ENCODE measurements around the gene FETUB. TPM values are rescaled to one million over a fixed set of nuclear protein-coding genes. Genes with fewer than 3 reads are reported as not detected.

FETUB gene
- total and polyA plus RNA-seq, 2 of the 8 experiments (the other 6 are each of a cell fraction or from before 2014, with no cell fraction given): 0.15 TPM; not detected in 1

DNA sequence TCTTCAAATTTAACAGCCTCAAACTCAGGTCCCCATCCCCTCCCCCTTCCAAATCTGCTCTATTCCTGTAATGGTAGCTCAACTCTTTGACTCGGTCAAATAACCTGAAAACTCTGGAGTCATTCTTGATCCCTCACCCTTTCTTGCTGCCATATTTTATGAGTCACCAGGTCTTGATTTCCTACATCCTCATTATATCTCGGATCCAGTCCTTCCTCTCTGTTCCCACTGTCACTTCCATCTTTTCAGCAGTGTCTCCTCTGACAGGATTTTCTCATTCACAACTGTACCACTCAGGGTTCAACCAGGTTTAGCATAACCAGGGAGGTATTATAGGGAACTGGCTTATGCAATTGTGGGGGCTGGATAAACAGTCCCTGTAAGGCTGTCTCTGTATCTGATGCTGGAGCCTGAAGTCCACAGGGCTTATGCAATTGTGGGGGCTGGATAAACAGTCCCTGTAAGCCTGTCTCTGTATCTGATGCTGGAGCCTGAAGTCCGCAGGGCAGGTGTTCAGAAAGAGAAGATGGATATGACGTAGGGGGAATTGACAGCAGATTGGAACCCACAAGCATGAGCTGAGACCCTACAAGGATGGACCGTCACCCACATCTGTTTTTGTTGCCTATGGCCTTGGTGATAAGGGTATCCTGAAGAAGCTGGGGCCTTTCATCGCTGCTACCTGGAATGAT is 9.1 kb upstream of the FETUB start (continued):
- TF ChIP-seq, protein P1, sequence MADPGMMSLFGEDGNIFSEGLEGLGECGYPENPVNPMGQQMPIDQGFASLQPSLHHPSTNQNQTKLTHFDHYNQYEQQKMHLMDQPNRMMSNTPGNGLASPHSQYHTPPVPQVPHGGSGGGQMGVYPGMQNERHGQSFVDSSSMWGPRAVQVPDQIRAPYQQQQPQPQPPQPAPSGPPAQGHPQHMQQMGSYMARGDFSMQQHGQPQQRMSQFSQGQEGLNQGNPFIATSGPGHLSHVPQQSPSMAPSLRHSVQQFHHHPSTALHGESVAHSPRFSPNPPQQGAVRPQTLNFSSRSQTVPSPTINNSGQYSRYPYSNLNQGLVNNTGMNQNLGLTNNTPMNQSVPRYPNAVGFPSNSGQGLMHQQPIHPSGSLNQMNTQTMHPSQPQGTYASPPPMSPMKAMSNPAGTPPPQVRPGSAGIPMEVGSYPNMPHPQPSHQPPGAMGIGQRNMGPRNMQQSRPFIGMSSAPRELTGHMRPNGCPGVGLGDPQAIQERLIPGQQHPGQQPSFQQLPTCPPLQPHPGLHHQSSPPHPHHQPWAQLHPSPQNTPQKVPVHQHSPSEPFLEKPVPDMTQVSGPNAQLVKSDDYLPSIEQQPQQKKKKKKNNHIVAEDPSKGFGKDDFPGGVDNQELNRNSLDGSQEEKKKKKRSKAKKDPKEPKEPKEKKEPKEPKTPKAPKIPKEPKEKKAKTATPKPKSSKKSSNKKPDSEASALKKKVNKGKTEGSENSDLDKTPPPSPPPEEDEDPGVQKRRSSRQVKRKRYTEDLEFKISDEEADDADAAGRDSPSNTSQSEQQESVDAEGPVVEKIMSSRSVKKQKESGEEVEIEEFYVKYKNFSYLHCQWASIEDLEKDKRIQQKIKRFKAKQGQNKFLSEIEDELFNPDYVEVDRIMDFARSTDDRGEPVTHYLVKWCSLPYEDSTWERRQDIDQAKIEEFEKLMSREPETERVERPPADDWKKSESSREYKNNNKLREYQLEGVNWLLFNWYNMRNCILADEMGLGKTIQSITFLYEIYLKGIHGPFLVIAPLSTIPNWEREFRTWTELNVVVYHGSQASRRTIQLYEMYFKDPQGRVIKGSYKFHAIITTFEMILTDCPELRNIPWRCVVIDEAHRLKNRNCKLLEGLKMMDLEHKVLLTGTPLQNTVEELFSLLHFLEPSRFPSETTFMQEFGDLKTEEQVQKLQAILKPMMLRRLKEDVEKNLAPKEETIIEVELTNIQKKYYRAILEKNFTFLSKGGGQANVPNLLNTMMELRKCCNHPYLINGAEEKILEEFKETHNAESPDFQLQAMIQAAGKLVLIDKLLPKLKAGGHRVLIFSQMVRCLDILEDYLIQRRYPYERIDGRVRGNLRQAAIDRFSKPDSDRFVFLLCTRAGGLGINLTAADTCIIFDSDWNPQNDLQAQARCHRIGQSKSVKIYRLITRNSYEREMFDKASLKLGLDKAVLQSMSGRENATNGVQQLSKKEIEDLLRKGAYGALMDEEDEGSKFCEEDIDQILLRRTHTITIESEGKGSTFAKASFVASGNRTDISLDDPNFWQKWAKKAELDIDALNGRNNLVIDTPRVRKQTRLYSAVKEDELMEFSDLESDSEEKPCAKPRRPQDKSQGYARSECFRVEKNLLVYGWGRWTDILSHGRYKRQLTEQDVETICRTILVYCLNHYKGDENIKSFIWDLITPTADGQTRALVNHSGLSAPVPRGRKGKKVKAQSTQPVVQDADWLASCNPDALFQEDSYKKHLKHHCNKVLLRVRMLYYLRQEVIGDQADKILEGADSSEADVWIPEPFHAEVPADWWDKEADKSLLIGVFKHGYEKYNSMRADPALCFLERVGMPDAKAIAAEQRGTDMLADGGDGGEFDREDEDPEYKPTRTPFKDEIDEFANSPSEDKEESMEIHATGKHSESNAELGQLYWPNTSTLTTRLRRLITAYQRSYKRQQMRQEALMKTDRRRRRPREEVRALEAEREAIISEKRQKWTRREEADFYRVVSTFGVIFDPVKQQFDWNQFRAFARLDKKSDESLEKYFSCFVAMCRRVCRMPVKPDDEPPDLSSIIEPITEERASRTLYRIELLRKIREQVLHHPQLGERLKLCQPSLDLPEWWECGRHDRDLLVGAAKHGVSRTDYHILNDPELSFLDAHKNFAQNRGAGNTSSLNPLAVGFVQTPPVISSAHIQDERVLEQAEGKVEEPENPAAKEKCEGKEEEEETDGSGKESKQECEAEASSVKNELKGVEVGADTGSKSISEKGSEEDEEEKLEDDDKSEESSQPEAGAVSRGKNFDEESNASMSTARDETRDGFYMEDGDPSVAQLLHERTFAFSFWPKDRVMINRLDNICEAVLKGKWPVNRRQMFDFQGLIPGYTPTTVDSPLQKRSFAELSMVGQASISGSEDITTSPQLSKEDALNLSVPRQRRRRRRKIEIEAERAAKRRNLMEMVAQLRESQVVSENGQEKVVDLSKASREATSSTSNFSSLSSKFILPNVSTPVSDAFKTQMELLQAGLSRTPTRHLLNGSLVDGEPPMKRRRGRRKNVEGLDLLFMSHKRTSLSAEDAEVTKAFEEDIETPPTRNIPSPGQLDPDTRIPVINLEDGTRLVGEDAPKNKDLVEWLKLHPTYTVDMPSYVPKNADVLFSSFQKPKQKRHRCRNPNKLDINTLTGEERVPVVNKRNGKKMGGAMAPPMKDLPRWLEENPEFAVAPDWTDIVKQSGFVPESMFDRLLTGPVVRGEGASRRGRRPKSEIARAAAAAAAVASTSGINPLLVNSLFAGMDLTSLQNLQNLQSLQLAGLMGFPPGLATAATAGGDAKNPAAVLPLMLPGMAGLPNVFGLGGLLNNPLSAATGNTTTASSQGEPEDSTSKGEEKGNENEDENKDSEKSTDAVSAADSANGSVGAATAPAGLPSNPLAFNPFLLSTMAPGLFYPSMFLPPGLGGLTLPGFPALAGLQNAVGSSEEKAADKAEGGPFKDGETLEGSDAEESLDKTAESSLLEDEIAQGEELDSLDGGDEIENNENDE (IDR thresholded peaks at IDR 0.05; ENCODE audit: insufficient replicate concordance, low read length): no peak
- TF ChIP-seq EP300 (IDR thresholded peaks at IDR 0.05; ENCODE audit: borderline replicate concordance in 1 of 2, low read depth in 2 of 2, low read length in 2 of 2): no peak
- TF ChIP-seq, protein P2, sequence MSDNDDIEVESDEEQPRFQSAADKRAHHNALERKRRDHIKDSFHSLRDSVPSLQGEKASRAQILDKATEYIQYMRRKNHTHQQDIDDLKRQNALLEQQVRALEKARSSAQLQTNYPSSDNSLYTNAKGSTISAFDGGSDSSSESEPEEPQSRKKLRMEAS (IDR thresholded peaks at IDR 0.05): no peak
- no peak for TF ChIP-seq NRF1 (IDR thresholded peaks at IDR 0.05; ENCODE audit: low read depth, low read length)
- TF ChIP-seq EGR1 (IDR thresholded peaks at IDR 0.05; ENCODE audit: borderline replicate concordance, low read depth, low read length): no peak
- TF ChIP-seq CHD1 (IDR thresholded peaks at IDR 0.05; ENCODE audit: low read depth, low read length): no peak
- TF ChIP-seq, protein P3, sequence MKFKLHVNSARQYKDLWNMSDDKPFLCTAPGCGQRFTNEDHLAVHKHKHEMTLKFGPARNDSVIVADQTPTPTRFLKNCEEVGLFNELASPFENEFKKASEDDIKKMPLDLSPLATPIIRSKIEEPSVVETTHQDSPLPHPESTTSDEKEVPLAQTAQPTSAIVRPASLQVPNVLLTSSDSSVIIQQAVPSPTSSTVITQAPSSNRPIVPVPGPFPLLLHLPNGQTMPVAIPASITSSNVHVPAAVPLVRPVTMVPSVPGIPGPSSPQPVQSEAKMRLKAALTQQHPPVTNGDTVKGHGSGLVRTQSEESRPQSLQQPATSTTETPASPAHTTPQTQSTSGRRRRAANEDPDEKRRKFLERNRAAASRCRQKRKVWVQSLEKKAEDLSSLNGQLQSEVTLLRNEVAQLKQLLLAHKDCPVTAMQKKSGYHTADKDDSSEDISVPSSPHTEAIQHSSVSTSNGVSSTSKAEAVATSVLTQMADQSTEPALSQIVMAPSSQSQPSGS (IDR thresholded peaks at IDR 0.05; ENCODE audit: low read length): no peak
- TF ChIP-seq POLR2AphosphoS5 (IDR thresholded peaks at IDR 0.05; ENCODE audit: low read depth, low read length): no peak
